ENCODE data around the gene VSTM4.

- no peak for TF ChIP-seq POLR2A (IDR thresholded peaks at IDR 0.05; ENCODE audit: extremely low read depth, insufficient read length)
- TF ChIP-seq CTCF (IDR thresholded peaks at IDR 0.05; ENCODE audit: low read depth, low read length), result no peak
Observed at GRCh38 chr10:49160110-49160509, 44.8 kb upstream of the VSTM4 start.

All from NB4 (cell line).